Sigmoid colon (tissue), 7 donors: ENCODE measurements around the gene ZNF746. TPM values are rescaled to one million over a fixed set of nuclear protein-coding genes. Genes with fewer than 3 reads are reported as not detected.

Source experiments
- DNase-seq: peaks from one replicate; pipeline ENCODE4 v3.0.0-alpha.2; 2019
- H3K27ac ChIP-seq, 4 donors: fragments of 200-600 bp; sonication (generic); one replicate each; pipeline ENCODE4 v1.5.1; 2016 to 2019; ENCODE audit warnings: mild to moderate bottlenecking in 1 of 4
- H3K27me3 ChIP-seq, 3 donors: fragments of 200-600 bp; sonication (generic); one replicate each; pipeline ENCODE4 v1.5.1; 2019; ENCODE audit warnings: mild to moderate bottlenecking in 1 of 3
- H3K36me3 ChIP-seq, 4 donors: fragments of 200-600 bp; sonication (generic); one replicate each; pipeline ENCODE4 v1.5.1; 2016 to 2019
- H3K4me1 ChIP-seq, 4 donors: fragments of 200-600 bp; sonication (generic); one replicate each; pipeline ENCODE4 v1.5.1; 2017 to 2019
- H3K4me3 ChIP-seq, 4 donors: fragments of 200-600 bp; sonication (generic); one replicate each; pipeline ENCODE4 v1.5.1; 2017 to 2019; ENCODE audit warnings: mild to moderate bottlenecking in 2 of 4, moderate library complexity in 1 of 4
- H3K9me3 ChIP-seq, 4 donors: fragments of 200-600 bp in 3 of 4; sonication (generic) in 3 of 4; one replicate each; pipeline versions ENCODE4 v1.5.1 to v1.6.1; 2013 to 2019
- EP300 ChIP-seq, 4 donors: sonication (generic); formaldehyde crosslinking; IDR thresholded peaks; one replicate each; pipeline ENCODE4 v1.6.1; 2017; ENCODE audit warnings: antibody characterized with exemption in 4 of 4
- POLR2A ChIP-seq, 2 donors: fragments of 450-650 bp; IDR thresholded peaks; one replicate each; pipeline ENCODE4 v1.6.1; 2016; ENCODE audit warnings: antibody characterized with exemption in 2 of 2, mild to moderate bottlenecking in 2 of 2, moderate library complexity in 2 of 2
- POLR2AphosphoS5 ChIP-seq, 4 donors: sonication (generic); formaldehyde crosslinking; IDR thresholded peaks; one replicate each; pipeline ENCODE4 v1.6.1; 2017; ENCODE audit warnings: antibody characterized with exemption in 4 of 4
- WGBS, 2 donors: extraction: QIAGEN DNeasy Blood & Tissue Kit; methylation state at CpG; one replicate each; pipeline ENCODE4 v1.1.7; 2013; 5-methylcytosine and 5-hydroxymethylcytosine counted together
- intact Hi-C: fragments of 100-400 bp; cut with DNase I; formaldehyde crosslinking; loops from one replicate; pipeline ENCODE4 v1.15.1; 2023
- polyA plus RNA-seq, 3 donors: library from polyadenylated mRNA; stranded (reverse); fragments of 200-250 nt; gene quantifications; one replicate each; pipeline ENCODE4 v1.2.3, GENCODE V29; 2013
- total RNA-seq, 4 donors: library from RNA; depleted of rRNA; stranded (reverse); fragments of >200 nt; gene quantifications; one replicate each; pipeline ENCODE4 v1.1.0, GENCODE V29; 2016
- TF ChIP-seq, protein P1 (sequence below), 4 experiments: fragments of 450-650 bp in 3 of 4; fragments of 200-600 bp in 1 of 4; IDR thresholded peaks; one replicate each; pipeline ENCODE4 v1.5.1; 2016 to 2019; ENCODE audit warnings: antibody characterized with exemption in 4 of 4, mild to moderate bottlenecking in 3 of 4, moderate library complexity in 2 of 4
- donor health status: healthy with polysubstance abuse.
- donor health status: Bipolar disorder and iron deficiency.
- donor health status: healthy.

The ZNF746 gene
- total and polyA plus RNA-seq, 7 donors: 4.2 to 18.9 (median 16.4) TPM

GRCh38 chr7:149459201-149459539, 38.4 kb downstream of the ZNF746 start:
- peaks cover 0 to 26% (median 22%) of the 10 kb centered on the region in 4 donors for H3K4me1 ChIP-seq
- 10 to 45% methylated on average over 17 of the region's 17 CpGs for WGBS, 2 donors
- no peaks in the 10 kb centered on the region for H3K9me3 ChIP-seq
- H3K27ac ChIP-seq: peak overlapping the region in 2 of 4 donors; percentile 40 to 62
- intact Hi-C loops: no loop called here
- peaks cover 0 to 16% (median 14%) of the 10 kb centered on the region in 4 donors for H3K36me3 ChIP-seq
- H3K4me3 ChIP-seq: peak overlapping the region; percentile 37 to 72 (median 62)
- TF ChIP-seq, protein P1, sequence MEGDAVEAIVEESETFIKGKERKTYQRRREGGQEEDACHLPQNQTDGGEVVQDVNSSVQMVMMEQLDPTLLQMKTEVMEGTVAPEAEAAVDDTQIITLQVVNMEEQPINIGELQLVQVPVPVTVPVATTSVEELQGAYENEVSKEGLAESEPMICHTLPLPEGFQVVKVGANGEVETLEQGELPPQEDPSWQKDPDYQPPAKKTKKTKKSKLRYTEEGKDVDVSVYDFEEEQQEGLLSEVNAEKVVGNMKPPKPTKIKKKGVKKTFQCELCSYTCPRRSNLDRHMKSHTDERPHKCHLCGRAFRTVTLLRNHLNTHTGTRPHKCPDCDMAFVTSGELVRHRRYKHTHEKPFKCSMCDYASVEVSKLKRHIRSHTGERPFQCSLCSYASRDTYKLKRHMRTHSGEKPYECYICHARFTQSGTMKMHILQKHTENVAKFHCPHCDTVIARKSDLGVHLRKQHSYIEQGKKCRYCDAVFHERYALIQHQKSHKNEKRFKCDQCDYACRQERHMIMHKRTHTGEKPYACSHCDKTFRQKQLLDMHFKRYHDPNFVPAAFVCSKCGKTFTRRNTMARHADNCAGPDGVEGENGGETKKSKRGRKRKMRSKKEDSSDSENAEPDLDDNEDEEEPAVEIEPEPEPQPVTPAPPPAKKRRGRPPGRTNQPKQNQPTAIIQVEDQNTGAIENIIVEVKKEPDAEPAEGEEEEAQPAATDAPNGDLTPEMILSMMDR (IDR thresholded peaks at IDR 0.05): no peak
- no peak for TF ChIP-seq POLR2AphosphoS5 (IDR thresholded peaks at IDR 0.05)
- no peak for TF ChIP-seq EP300 (IDR thresholded peaks at IDR 0.05)
- no peak for TF ChIP-seq POLR2A (IDR thresholded peaks at IDR 0.05)
- H3K27me3 ChIP-seq: no peaks in the 10 kb centered on the region
- no peak for DNase-seq

- no peak overlapping the region for H3K4me3 ChIP-seq
- no peaks in the 10 kb centered on the region for H3K9me3 ChIP-seq
- H3K27ac ChIP-seq: no peak overlapping the region
- no peak for TF ChIP-seq POLR2AphosphoS5 (IDR thresholded peaks at IDR 0.05)
- TF ChIP-seq, protein P1 (IDR thresholded peaks at IDR 0.05): no peak
- no peak for TF ChIP-seq EP300 (IDR thresholded peaks at IDR 0.05)
- no peak for TF ChIP-seq POLR2A (IDR thresholded peaks at IDR 0.05)
- no peak for DNase-seq
- H3K27me3 ChIP-seq: no peaks in the 10 kb centered on the region
- H3K36me3 ChIP-seq: peaks cover 0 to 26% (median 18%) of the 10 kb centered on the region in 4 donors
- intact Hi-C loops: no loop called here
- 94 to 96% methylated on average over 3 of the region's 3 CpGs for WGBS, 2 donors
- peaks cover 0 to 26% (median 22%) of the 10 kb centered on the region in 4 donors for H3K4me1 ChIP-seq
Measured at GRCh38 chr7:149458235-149458634, 39.4 kb downstream of the ZNF746 start.

- Histone ChIP-seq H3K27me3 (no peaks in the 10 kb centered on the region), H3K9me3 (no peaks in the 10 kb centered on the region), H3K4me3 (no peak overlapping the region), H3K27ac (no peak overlapping the region), H3K36me3 (peaks cover 0 to 30% (median 18%) of the 10 kb centered on the region in 4 donors), H3K4me1 (peaks cover 0 to 26% (median 22%) of the 10 kb centered on the region in 4 donors)
- WGBS, 2 donors: 73 to 80% methylated on average over 1 of the region's 1 CpG
- no peak for DNase-seq
- intact Hi-C loops: no loop called here
- TF ChIP-seq POLR2A (IDR thresholded peaks at IDR 0.05) (no peak), POLR2AphosphoS5 (IDR thresholded peaks at IDR 0.05) (no peak), EP300 (IDR thresholded peaks at IDR 0.05) (no peak)
- TF ChIP-seq, protein P1 (IDR thresholded peaks at IDR 0.05): no peak
Measured at GRCh38 chr7:149457766-149458165, 39.8 kb downstream of the ZNF746 start.

DNA sequence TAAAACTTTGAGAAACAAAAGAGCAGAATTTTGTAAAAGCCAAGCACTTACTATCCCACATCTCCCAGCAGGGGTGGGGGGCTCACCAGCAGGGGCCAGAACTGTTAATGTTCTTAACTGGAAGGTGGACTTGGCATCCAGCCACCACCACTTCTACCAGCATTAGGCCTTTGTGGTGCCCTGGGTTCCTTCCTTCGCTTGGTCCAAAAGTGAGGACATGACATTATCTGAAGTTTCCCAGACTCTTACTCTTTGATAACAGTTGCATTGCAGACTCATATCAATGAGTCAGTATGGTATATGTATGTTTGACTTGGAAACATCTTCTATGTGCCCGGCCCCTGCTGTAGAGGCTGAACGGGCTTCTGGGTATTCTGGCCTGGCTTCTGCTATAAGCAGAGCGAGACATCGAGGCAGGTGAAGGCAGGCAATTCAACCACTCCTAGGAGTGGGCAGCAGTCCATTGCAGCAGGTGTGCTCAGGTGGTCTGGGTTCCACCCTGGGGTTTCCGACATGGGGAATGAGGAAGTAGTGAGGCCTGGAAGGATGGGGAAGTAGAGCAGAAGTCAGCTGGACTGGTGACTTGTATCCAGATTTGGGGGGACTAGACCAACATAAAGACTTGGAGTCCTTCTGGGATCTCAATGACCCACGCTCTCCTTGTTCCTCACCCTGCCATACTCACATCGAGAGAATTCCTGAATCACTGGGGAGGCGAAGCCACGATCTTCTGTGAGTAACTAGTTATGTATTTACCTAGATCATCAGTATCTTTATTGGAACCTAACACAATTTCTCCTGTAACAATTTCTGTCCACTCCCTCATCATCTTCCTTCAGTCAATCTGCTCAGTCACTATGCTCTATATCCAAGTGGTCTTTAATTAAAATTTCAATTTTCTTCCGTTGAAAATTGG, 40.8 kb downstream of the ZNF746 start:
- TF ChIP-seq, protein P1 (IDR thresholded peaks at IDR 0.05): no peak
- TF ChIP-seq POLR2AphosphoS5 (IDR thresholded peaks at IDR 0.05) (no peak), EP300 (IDR thresholded peaks at IDR 0.05) (no peak), POLR2A (IDR thresholded peaks at IDR 0.05) (no peak)
- intact Hi-C loops: no loop called here
- H3K27me3 ChIP-seq: no peaks in the 10 kb centered on the region
- WGBS, 2 donors: 92 to 93% methylated on average over 11 of the region's 11 CpGs
- H3K4me3 ChIP-seq: no peak overlapping the region
- peaks cover 0 to 37% (median 18%) of the 10 kb centered on the region in 4 donors for H3K36me3 ChIP-seq
- H3K4me1 ChIP-seq: peaks cover 0 to 26% (median 22%) of the 10 kb centered on the region in 4 donors
- H3K9me3 ChIP-seq: no peaks in the 10 kb centered on the region
- no peak for DNase-seq
- no peak overlapping the region for H3K27ac ChIP-seq
